ENCODE results near the gene SLC12A8.
A peak's percentile ranks its signal among the peaks of the same experiment; 100 is the strongest.

The SLC12A8 gene

GRCh38 chr3:125150525-125151441 lies 61.8 kb downstream of the SLC12A8 start:
- no peaks in the 10 kb centered on the region for H3K36me3 ChIP-seq (replicated peaks)
- DNase-seq: peak; percentile 60
- no peak overlapping the region for H3K4me3 ChIP-seq (ENCODE audit: low read depth, low read length)
- peak; percentile 79 for TF ChIP-seq CTCF (IDR thresholded peaks at IDR 0.05; ENCODE audit: low read depth, low read length, missing control alignments)
- H3K27me3 ChIP-seq (replicated peaks): no peaks in the 10 kb centered on the region
- H3K27ac ChIP-seq: no peak overlapping the region
- in situ Hi-C loops (cut with HindIII; ENCODE audit: low pct_ligation_motif_present, low sequenced_read_pairs): no loop called here

GRCh38 chr3:125149462-125149861 lies 63.1 kb downstream of the SLC12A8 start:
- in situ Hi-C loops (cut with HindIII; ENCODE audit: low pct_ligation_motif_present, low sequenced_read_pairs): no loop called here
- no peak overlapping the region for H3K4me3 ChIP-seq (ENCODE audit: low read depth, low read length)
- H3K27ac ChIP-seq: no peak overlapping the region

GRCh38 chr3:125148836-125149235 lies 63.7 kb downstream of the SLC12A8 start:
- no peak overlapping the region for H3K4me3 ChIP-seq (ENCODE audit: low read depth, low read length)
- no peaks in the 10 kb centered on the region for H3K27me3 ChIP-seq (replicated peaks)
- TF ChIP-seq CTCF (IDR thresholded peaks at IDR 0.05; ENCODE audit: low read depth, low read length, missing control alignments): no peak
- H3K27ac ChIP-seq: no peak overlapping the region
- in situ Hi-C loops (cut with HindIII; ENCODE audit: low pct_ligation_motif_present, low sequenced_read_pairs): no loop called here
- H3K36me3 ChIP-seq (replicated peaks): no peaks in the 10 kb centered on the region
- DNase-seq: no peak

More at GRCh38 chr3:125149462-125149861, 63.1 kb downstream of the SLC12A8 start:
- Histone ChIP-seq H3K27me3 (replicated peaks) (no peaks in the 10 kb centered on the region), H3K36me3 (replicated peaks) (no peaks in the 10 kb centered on the region)
- DNase-seq: no peak
- no peak for TF ChIP-seq CTCF (IDR thresholded peaks at IDR 0.05; ENCODE audit: low read depth, low read length, missing control alignments)

GRCh38 chr3:125148016-125148812 lies 64.3 kb downstream of the SLC12A8 start:
- H3K4me3 ChIP-seq (ENCODE audit: low read depth, low read length): no peak overlapping the region
- H3K36me3 ChIP-seq (replicated peaks): no peaks in the 10 kb centered on the region
- no peak overlapping the region for H3K27ac ChIP-seq
- no peak for TF ChIP-seq CTCF (IDR thresholded peaks at IDR 0.05; ENCODE audit: low read depth, low read length, missing control alignments)
- no peaks in the 10 kb centered on the region for H3K27me3 ChIP-seq (replicated peaks)
- in situ Hi-C loops (cut with HindIII; ENCODE audit: low pct_ligation_motif_present, low sequenced_read_pairs): no loop called here
- DNase-seq: no peak

- no peak for TF ChIP-seq CTCF (IDR thresholded peaks at IDR 0.05; ENCODE audit: low read depth, low read length, missing control alignments)
- Histone ChIP-seq H3K4me3 (ENCODE audit: low read depth, low read length) (no peak overlapping the region), H3K36me3 (replicated peaks) (no peaks in the 10 kb centered on the region), H3K27ac (no peak overlapping the region), H3K27me3 (replicated peaks) (no peaks in the 10 kb centered on the region)
- in situ Hi-C loops (cut with HindIII; ENCODE audit: low pct_ligation_motif_present, low sequenced_read_pairs): no loop called here
- no peak for DNase-seq
Observed at GRCh38 chr3:125147491-125147820, 65.1 kb downstream of the SLC12A8 start.
